Measurements from ENCODE around the gene NEK11.

Gene NEK11

DNA sequence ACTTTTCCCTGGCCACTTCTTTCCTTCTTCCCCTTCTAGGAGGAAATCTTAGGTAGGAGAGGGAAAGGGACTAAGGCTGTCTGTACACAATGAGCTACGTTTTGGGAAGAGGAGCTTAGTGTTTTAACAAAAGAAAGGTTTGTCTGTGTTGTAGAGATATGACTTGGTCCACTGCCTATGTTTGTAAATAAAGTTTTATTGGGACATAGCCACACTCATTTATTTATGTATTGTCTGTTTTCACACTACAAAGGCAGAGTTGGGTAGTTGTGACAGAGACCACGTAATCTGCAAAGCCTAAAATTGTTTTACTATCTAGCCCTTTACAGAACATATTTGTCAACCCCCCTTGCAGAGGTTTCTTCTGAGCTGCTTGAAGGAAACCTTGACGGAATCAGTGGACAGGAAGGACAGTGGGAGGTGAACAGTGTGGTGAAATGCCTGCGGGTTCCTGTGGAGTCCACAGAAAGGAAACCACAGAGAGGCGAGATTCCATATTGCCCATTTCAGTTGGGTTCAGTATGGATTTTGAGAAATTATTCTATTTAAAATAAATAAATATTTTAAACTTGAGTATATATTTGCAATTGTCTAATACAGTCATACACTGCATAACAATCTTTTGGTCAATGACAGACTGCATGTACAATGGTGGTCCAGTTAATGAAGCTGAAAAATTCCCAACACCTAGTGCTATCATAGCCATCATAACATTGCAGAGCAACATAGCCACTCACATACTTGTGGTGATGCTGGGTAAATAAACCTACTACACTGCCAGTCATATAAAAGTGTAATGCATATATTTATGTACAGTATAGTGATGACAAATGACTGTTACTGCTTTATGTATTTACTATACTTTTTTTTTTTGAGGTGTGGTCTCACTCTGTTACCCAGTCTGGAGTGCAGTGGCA is 197.0 kb downstream of the NEK11 start:
- no peak for DNase-seq (ENCODE audit: low spot score)

DNA sequence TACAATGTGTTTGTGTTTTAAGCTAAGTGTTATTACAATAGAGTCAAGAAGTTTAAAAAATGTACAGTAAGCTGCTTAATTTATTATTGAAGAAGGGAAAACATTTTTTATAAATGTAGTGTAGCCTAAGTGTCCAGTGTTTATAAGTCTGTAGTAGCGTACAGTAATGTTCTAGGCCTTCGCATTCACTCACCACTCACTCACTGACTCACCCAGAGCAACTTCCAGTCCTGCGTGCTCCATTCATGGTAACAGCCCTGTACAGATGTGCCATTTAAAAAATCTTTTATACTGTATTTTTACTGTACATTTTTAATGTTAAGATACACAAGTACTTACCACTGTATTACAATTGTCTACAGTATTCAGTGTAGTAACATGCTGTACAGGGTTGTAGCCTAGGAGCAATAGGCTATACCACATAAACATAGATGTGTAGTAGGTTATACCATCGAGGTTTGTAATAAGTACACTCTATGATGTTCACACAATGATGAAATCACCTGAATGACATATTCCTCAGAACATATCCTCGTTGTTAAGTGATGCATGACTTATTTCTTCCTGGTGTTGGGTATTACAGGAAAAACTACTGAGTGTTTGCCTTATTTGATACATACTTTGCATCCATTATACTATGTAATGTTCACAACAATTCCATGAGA is 198.3 kb downstream of the NEK11 start:
- DNase-seq (ENCODE audit: low spot score) = no peak

DNA sequence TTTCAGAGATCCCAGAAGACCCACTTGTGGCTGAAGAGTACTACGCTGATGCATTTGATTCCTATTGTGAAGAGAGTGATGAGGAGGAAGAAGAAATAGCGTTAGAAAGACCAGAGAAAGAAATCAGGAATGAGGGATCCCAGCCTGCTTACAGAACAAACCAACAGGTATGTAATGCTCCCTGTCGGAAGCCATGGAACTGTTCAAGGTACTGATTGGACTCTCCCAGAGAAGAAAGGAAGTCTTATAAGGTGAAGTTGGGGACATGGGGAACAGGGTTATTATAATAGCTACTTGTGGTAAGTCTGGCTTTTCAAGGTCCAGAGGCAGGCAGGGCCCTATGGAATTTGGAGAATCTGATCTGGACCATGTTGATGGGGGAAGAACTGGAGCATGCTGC is 201.8 kb downstream of the NEK11 start:
- no peak for DNase-seq (ENCODE audit: low spot score)

DNA sequence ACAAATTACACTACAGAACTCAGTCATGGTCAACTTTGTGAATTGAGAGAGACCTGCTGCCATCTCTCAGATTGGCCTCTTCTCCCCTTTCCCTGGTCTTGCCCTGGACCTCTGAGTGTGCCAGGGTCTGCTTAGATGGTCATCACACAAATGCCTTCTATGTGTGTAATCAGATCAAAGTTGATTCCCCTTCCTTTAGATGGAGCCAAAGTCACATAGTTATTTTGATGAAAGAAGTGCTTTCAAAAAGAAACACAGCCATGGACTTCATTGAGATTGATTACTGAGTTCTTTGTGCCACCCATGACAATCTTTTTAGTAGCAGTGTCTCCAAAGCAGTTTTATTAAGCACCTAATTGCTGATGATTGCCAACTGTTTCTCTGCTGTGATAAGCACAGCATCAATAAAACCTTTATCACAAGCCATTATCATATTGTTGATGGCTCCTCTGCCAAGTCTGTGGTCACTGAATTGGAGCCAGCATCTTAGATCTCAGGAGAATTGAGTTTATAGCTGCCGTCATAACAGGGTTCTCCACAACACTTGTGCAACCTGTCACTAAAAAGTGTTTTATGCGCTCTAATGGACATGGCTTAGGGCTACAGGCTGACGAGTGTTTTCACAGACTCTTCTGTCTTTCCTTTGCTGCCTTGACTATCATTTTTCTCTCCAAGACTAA is 205.2 kb downstream of the NEK11 start:
- peak; percentile 26 for DNase-seq (ENCODE audit: low spot score)

DNA sequence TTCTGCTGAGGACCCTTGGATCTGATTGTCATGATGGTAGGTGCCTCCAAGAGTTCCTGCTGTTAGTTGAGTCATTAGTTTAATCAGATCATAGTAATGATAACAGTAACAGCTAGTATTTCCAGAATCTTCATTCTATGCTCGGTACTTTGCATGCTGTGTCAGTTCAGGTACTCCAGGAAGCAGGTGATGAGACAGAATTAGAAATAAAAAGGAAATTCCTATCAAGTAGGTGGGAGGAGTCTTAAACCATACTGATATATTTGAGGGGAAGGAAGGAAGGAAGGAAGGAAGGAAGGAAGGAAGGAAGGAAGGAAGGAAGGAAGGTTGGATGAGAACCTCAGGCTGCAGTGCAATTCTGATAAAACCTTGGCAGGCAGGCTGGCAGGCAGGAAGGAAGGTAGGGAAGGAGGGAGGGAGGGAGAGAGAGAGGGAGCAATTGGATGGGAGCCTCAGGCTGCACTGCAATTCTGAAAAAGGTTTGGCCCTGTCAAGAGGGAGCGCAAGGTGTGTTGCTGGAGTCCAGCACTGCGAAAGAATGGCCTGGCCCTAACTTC is 206.1 kb downstream of the NEK11 start:
- no peak for DNase-seq (ENCODE audit: low spot score)

DNA sequence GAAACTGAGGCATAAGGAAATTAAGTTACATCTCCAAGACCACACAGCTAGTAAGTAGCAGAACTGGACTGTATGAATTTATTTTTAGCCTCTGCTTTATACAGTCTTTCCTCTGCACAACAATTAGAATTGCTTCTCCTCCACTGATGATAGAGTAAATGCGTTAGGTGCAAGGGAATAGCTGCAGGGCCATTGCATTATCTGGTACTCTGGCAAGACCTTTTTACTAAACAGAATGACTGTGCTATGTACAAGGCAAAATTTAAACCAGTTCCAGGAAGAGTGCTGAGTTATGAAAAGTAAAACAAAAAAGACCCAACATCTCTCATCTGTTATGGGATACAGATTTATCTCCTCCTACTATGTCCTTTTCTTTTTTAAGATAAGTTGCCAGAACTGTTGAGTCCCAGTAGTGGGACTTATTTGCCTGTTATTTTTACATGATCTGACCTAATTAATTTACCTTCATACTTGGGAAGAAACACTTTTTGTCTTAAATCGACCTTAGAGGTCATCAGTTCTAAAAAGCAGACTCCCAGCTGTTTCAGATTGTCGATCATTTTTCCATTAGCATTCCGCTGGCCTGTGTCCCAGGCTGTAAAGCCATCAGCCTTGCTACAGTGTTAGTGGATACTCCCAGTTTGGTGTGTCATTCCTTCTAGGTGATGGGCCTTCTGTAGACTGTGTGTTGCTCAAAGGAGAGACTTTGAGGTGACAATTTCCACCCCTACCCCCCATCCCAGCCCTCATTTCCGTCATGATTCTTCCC is 207.4 kb downstream of the NEK11 start:
- no peak for DNase-seq (ENCODE audit: low spot score)

DNA sequence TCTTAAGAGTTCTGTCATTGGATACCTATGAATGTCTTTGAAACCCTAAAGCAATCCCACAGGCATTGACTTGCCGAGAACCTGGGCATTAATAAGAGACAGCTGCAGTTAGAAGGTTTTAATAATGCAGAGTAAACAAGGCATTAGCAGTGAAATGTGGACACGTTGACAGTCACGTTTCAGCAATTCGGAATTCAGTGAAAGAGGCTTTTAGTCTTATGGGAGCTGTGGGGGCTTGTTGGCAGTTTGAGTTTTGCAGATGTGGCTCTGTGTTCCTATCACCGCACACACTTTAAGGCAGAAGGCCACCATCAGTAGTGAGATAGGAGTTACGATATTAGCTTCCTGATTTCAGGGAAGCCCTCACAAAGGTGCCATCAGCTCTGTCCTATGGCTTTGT is 209.7 kb downstream of the NEK11 start:
- DNase-seq (ENCODE audit: low spot score) = no peak

DNA sequence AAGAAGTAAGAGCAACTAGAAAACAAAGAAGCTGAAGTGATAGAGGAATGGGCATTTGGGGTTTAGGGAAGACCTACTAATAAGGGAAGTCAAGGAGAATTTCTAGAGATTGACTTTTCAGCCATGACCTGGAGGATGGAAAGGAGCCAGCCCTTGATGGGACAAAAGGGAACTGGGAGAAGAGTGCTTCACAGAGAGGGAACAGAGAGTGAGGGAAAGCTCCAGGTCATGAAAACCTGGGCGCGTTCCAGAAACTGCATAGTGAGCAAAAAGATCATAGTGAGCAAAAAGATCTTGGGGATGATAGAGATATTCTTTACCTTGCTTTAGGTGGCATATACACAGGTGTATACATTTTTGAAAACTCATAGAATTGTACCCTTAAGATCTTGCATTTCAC is 211.8 kb downstream of the NEK11 start:
- no peak for DNase-seq (ENCODE audit: low spot score)

DNA sequence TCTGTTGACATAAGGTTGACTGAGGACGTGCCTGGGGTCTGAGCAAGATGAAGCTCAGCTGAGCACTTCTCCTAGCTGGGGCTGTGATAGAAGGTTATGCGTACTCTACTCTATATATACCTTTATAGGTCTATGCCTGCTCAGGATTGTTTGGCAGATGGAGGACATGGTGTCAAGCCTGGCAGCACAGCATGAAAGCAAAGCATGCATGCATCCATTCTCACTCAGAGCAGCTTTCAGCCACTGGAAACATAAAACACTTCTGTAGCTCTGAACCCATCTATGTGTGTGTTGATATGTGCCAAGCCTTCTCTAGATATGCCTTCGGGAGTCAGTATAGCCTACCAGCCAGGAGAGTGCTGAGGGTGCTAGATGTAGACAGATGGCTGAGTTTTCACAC is 212.6 kb downstream of the NEK11 start:
- DNase-seq (ENCODE audit: low spot score) = no peak

DNA sequence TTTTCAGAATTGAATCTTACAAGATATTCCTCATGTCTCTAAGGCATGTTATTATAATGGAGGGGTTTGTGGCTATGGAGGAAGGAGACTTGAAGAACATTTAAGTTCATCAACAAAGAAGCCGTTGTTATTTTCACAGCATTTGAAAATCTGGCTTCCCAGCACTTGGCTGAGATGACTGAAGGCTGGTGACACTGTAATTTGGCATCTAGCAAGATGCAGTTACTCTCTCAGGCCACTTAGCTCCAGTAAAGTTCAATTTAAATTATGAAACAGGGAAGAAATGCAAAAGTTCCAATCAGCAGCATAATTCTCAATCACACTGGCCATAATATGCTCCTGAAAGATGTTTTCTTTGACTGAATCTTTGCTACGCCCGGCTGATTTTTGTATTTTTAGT is 215.5 kb downstream of the NEK11 start:
- no peak for DNase-seq (ENCODE audit: low spot score)

DNA sequence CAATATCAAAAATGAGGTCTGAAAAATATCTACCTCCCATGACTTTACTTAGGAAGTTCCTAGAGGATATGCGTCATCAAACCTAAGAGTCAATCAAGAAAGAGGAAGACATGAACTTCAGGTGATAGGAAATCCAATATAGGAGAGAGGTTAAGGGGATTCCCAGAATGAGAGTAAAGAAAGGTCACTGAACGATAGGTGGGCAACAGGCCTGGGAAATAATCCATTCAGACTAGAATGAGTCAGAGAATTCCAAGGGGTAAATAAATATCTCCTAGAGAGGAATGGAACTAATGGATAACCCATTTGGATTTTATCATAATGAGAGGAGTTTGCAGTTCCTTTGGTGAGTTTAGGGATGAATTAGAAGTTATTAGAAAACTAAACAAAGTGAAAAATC is 223.8 kb downstream of the NEK11 start:
- DNase-seq (ENCODE audit: low spot score) = no peak

DNA sequence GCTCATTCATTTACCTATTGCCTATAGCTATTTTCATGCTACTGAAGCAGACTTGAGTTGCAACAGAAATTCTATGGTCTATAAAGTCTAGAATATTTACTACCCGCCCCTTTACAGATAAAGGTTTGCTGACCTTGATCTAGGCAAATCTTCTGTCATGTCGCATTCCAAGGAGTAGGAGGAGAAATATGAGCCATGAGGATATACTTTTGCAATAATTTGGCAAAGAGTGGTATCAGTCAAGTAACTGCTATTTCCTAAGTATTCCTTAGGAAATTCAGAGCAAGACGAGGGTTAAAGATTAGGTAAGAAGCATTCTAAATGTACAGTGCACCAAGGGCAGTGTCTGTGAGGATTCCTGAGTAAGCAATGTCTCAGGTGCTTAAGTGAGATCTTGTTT is 233.8 kb downstream of the NEK11 start:
- DNase-seq (ENCODE audit: low spot score) = no peak

DNA sequence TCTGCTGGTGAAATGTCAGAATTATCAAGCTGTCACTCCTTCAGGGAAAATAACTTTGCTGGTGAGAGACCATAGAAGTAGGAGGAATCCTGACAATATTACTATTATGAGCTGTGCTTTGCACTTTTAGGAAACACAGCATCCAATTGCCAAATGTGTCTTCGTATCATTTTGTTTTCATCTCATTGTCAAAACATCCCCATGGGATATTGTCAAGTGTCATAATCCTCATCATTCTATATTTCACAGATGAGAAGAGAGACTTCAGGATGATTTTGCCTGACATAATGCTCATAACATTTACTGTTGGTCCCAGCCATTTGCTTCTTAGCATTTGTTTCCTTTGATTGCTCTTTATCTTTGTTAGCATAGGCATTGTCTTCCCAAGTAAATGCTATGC is 234.4 kb downstream of the NEK11 start:
- DNase-seq (ENCODE audit: low spot score) = no peak

DNA sequence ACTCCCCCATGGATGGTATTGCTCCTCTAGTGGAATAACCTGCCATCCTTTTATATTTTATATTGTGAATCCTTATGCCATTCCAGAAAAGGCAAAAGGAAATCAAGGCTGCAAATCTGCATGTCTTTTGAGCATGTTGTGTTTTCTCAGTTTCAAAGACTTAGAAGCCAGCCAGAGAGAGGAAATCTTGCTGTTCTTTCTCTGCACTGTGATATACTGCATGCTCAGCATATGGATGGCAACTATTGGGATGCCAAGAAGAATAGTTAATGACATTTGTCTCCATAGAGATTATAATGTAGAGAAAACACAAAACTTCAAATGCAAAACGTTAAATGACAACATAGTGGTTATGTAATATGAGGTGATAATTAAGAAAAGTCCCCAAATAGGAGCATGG is 248.9 kb downstream of the NEK11 start:
- no peak for DNase-seq (ENCODE audit: low spot score)

DNA sequence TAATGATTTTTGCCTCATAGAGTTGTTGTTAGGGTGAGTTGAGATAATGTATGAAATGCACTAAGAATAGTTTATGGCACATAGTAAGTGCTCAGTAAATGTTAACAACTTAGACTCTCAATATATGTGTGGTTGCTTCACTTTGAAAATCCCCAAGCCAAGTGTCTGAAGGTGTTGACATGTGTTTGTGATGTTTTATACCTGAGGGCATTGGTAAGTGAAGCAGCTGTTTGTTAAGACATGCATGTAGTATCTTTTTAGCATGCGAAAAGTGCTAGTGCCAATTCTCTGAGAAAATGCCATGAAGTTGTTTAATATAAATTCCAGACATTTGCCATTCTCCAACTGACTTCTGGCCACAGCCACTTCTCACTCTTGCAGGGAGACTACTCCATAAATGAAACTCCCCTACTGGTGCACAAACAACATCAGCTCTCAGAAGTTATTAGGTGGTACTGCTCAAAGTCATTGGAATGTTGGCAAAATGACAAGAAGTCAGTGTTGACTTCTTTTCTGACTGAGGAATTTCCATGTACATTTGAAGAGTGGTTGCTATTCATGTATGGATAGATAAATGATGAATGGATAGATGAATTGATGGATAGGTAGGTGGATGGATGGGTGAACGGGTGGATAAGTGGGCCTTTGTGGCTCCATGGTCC is 251.3 kb downstream of the NEK11 start:
- DNase-seq (ENCODE audit: low spot score) = no peak

DNA sequence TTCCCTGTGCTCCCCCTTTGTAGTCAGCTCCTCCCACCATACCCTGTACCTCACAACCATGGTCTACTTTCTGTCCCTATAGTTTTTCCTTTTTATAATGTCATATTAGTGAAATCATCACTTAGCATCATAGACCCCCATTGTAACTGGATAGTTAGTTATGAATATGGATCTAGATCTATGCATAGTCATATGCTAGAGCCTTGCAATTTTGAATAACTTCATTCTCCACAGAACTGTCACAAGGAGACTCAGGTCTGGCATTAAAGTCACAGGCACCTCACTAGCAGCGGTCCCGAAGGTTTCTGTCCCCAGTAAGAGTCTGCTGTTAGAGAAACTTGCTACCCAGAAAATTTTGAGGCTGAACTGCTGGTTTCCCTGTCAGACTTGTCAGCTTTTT is 252.9 kb downstream of the NEK11 start:
- DNase-seq (ENCODE audit: low spot score) = no peak

DNA sequence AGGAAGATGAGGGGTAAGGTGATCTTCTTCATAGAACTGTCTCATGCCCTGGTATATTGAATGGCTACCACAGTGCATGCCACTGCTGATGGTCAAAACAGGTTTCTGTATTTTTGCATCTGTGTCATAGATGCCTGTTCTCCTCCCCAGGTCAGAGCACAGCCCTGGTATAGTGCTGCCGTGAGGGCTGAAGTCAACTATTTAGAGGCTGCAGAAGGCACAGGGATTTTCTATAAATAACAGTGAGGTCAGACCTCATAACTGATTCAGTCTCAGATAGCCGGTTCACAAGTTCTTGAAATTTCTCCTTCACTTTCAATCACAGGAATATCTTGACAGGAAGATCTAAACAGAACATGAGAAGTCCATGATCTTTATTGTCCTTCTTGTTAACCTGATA is 255.7 kb downstream of the NEK11 start:
- no peak for DNase-seq (ENCODE audit: low spot score)

DNA sequence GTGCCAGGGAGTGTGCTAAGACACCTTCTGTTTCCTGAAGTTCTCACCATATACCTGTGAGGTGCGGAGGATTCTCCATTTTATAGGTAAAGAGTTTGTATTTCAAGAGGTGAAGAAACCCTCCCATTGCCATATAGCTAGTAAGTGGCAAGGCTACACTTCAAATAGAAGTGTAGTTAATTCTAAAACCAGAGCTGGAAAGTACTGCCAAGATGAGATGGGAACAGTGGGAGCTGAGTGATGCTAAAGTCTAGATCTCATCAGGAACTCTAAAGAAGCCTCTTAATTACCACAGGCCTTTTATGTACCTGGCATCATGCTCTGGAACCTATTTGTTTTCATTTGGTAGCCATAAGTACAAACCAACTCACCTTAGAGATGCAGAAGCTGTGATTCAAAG is 256.3 kb downstream of the NEK11 start:
- no peak for DNase-seq (ENCODE audit: low spot score)

DNA sequence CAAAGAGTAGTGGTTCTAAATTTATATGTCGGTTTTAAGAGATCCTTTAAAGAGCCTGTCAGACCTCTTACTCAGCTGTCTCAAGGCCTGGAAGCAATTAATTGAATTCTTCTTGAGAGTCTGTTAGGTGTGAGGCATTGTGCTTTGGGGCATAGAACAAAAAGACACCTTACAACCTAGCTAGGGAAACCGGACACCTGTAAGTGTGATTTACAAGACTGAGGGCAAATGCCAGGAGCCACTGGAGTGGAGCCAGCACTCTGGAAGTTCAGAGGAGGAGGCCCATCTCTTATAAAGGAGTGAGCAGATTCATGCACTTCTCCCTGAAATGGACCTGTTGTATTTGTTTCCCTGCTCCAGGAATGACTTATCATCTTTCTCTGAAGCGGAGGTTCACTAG is 257.2 kb downstream of the NEK11 start:
- no peak for DNase-seq (ENCODE audit: low spot score)

DNA sequence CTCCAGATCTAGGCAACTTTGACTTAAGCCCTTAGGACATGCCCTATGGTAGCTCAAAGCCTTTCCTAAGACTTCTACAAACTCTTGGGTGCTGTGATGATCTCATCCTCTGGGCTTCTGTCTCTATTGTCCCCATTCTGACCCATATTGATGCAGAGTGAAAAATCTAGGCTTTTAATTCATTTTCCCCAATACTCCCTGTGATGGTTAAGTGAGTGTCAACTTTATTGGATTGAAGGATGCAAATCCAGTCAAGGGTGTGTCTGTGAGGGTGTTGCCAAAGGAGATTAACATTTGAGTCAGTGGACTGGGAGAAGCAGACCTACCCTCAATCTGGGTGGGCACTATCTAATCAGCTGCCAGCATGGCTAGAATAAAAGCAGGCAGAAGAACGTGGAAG is 257.6 kb downstream of the NEK11 start:
- DNase-seq (ENCODE audit: low spot score) = no peak

DNA sequence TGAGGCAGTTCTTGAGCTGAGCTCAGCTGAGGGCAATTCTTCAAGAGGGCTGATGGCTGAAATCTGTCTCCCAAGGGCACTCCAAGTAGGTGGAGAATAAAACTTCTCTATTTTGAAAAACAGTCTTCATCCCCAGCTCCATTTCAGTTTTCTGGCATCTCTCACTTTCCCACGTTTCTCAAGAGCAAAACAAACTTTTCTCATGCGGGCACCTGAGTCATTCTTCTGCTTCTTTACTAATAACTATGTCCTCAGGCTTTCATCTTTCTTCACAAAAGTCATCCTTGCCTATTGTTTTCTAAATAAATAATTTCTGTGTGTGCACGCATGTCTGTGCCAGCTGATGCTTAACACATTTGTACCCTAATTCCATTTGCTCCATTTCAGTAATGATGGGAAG is 258.8 kb downstream of the NEK11 start:
- DNase-seq (ENCODE audit: low spot score) = no peak

DNA sequence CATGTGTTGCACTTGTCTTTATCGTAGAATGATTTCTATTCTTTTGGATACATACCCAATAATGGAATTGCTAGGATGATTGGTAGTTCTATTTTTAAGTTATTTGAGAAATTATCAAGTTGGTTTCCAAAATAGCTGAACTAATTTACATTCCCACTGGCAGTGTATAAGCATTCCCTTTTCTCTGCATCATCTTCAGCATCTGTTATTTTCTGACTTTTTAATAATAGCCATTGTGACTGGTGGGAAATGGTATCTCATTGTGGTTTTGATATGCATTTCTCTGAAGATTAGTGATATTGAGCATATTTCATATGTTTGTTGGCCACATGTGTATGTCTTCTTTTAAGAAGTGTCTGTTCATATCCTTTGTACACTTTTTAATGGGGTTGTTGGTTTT is 273.2 kb downstream of the NEK11 start:
- DNase-seq (ENCODE audit: low spot score) = no peak

Measured in SW480 (cell line).